ENCODE data around the gene SRSF2.

DNA sequence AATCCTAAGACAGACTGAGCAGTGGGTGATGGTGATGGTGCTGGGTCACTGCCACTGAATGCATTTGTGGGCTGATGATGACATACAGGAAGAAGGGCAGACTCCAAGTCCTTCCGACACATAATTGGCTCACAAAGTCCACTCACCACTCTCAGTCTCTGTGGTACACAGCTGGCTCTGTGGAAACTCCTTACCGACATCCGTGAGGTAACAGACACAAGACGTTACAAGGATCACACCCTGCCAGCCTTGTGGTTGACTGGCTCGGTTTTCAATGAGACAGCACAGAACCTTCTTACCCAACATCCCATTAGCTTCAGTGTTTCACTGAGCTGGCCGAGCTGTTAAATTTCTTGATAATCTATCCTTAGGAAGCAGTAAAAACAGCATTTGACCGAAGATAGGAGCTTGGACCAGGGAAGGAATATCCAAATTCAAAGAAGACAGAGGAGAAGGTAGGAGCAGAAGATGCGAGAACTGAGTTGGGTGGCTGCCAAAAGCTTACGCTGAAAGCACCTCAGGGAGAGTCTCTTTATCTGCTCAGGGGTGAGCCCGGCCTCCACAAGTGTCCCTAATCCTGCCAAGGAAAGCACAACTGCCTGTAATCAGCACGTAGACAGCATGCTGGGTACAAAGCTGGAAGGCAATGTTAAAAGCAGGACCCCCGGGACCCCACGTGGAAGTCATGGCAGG, 20.8 kb downstream of the SRSF2 start:
- TF ChIP-seq CTCF (IDR thresholded peaks at IDR 0.05; ENCODE audit: borderline replicate concordance, extremely low read depth, low read length, poor library complexity, severe bottlenecking) (no peak), EZH2 (IDR thresholded peaks at IDR 0.05; ENCODE audit: borderline replicate concordance, low read depth, low read length, severe bottlenecking) (no peak)

Data from DND-41 (cell line).